H9 (cell line): ENCODE measurements around the gene NPC1. TPM values are rescaled to one million over a fixed set of nuclear protein-coding genes. Genes with fewer than 3 reads are reported as not detected.

Experiments
- DNase-seq: peaks from one replicate; pipeline ENCODE4 v3.0.0-alpha.2; 2017
- H2AFZ ChIP-seq: one replicate; pipeline ENCODE4 v1.6.1; 2013; ENCODE audit warnings: mild to moderate bottlenecking, low read length, control low read depth, moderate library complexity
- H2AK5ac ChIP-seq: 2 replicates; pipeline ENCODE4 v1.6.1; 2013; ENCODE audit warnings: low read length, control low read depth, mixed read lengths; ENCODE audit not compliant: insufficient read length
- H2BK120ac ChIP-seq: one replicate; pipeline ENCODE4 v1.6.1; 2013; ENCODE audit warnings: low read depth, mild to moderate bottlenecking, low read length, control low read depth, inconsistent platforms; ENCODE audit not compliant: poor library complexity, severe bottlenecking
- H2BK12ac ChIP-seq: 2 replicates; pipeline ENCODE4 v1.6.1; 2013; ENCODE audit warnings: low read length, control low read depth, mixed read lengths, low read depth; ENCODE audit not compliant: insufficient read length
- H2BK15ac ChIP-seq: 2 replicates; pipeline ENCODE4 v1.6.1; 2013; ENCODE audit warnings: low read depth, low read length, control low read depth
- H2BK20ac ChIP-seq: one replicate; pipeline ENCODE4 v1.6.1; 2013; ENCODE audit warnings: low read depth, mild to moderate bottlenecking, low read length, control low read depth, inconsistent platforms; ENCODE audit not compliant: poor library complexity, severe bottlenecking
- H2BK5ac ChIP-seq: 2 replicates; pipeline ENCODE4 v1.6.1; 2013; ENCODE audit warnings: low read length, control low read depth, mixed read lengths; ENCODE audit not compliant: insufficient read length
- H3K14ac ChIP-seq: 2 replicates; pipeline ENCODE4 v1.6.1; 2013; ENCODE audit warnings: low read length, control low read depth; ENCODE audit not compliant: insufficient read depth
- H3K18ac ChIP-seq: 2 replicates; pipeline ENCODE4 v1.6.1; 2013; ENCODE audit warnings: low read depth, mild to moderate bottlenecking, mixed read lengths, low read length, control low read depth; ENCODE audit not compliant: insufficient read length
- H3K23ac ChIP-seq: 2 replicates; pipeline ENCODE4 v1.6.1; 2013; ENCODE audit warnings: low read length, control low read depth, mixed read lengths, low read depth; ENCODE audit not compliant: insufficient read length
- H3K23me2 ChIP-seq: 2 replicates; pipeline ENCODE4 v1.6.1; 2013; ENCODE audit warnings: low read depth, mild to moderate bottlenecking, mixed read lengths, low read length, control low read depth; ENCODE audit not compliant: insufficient read length, poor library complexity, severe bottlenecking
- H3K27ac ChIP-seq: 2 replicates; pipeline ENCODE4 v1.5.1; 2013; ENCODE audit warnings: low read length, control low read depth, mixed read lengths, low read depth; ENCODE audit not compliant: insufficient read length
- H3K27me3 ChIP-seq: 2 replicates; pipeline ENCODE4 v1.6.1; 2013; ENCODE audit warnings: low read length, control low read depth, inconsistent platforms; ENCODE audit not compliant: insufficient read depth
- H3K4ac ChIP-seq: 2 replicates; pipeline ENCODE4 v1.6.1; 2013; ENCODE audit warnings: low read depth, mild to moderate bottlenecking, control low read depth, inconsistent platforms, low read length, moderate library complexity
- H3K4me1 ChIP-seq: 2 replicates; pipeline ENCODE4 v1.6.1; 2013; ENCODE audit warnings: low read length, control low read depth, inconsistent platforms; ENCODE audit not compliant: insufficient read depth
- H3K4me2 ChIP-seq: 2 replicates; pipeline ENCODE4 v1.6.1; 2013; ENCODE audit warnings: low read length, control low read depth, mixed read lengths; ENCODE audit not compliant: insufficient read length, insufficient read depth
- H3K56ac ChIP-seq: 2 replicates; pipeline ENCODE4 v1.6.1; 2013; ENCODE audit warnings: low read depth, mild to moderate bottlenecking, mixed read lengths, low read length, control low read depth; ENCODE audit not compliant: insufficient read length
- H3K79me1 ChIP-seq: 2 replicates; pipeline ENCODE4 v1.6.1; 2013; ENCODE audit warnings: low read depth, mild to moderate bottlenecking, moderate library complexity, low read length, control low read depth, inconsistent platforms; ENCODE audit not compliant: insufficient read depth, poor library complexity, severe bottlenecking
- H3K79me2 ChIP-seq: 2 replicates; pipeline ENCODE4 v1.6.1; 2013; ENCODE audit warnings: low read length, control low read depth, inconsistent platforms; ENCODE audit not compliant: insufficient read depth
- H3K9ac ChIP-seq: 2 replicates; pipeline ENCODE4 v1.6.1; 2013; ENCODE audit warnings: low read length, control low read depth, mixed read lengths; ENCODE audit not compliant: insufficient read length; ENCODE audit errors: extremely low read depth
- H3K9me3 ChIP-seq: one replicate; pipeline ENCODE4 v1.6.1; 2013; ENCODE audit warnings: low read depth, low read length, inconsistent platforms; ENCODE audit not compliant: control insufficient read depth
- H3T11ph ChIP-seq: one replicate; pipeline ENCODE4 v1.6.1; 2013; ENCODE audit warnings: mild to moderate bottlenecking, low read length, control low read depth, inconsistent platforms
- H4K20me1 ChIP-seq: one replicate; pipeline ENCODE4 v1.6.1; 2013; ENCODE audit not compliant: control insufficient read depth, insufficient read length, insufficient read depth
- H4K5ac ChIP-seq: 2 replicates; pipeline ENCODE4 v1.6.1; 2013; ENCODE audit warnings: low read depth, mild to moderate bottlenecking, mixed read lengths, low read length, control low read depth; ENCODE audit not compliant: insufficient read length
- H4K8ac ChIP-seq: replicated peaks from 2 replicates; pipeline ENCODE4 v1.6.1; 2013; ENCODE audit warnings: low read length, control low read depth, mixed read lengths, low read depth; ENCODE audit not compliant: insufficient read length
- H4K91ac ChIP-seq: 2 replicates; pipeline ENCODE4 v1.6.1; 2013; ENCODE audit warnings: low read depth, mild to moderate bottlenecking, moderate library complexity, mixed read lengths, low read length, control low read depth; ENCODE audit not compliant: insufficient read length
- H3K27ac Mint-ChIP-seq, 3 experiments: 2 replicates in 2 of 3; 3 replicates in 1 of 3; pipeline ENCODE4 v1.8.0; 2020 to 2021; ENCODE audit warnings: mixed read lengths in 3 of 3, mild to moderate bottlenecking in 1 of 3, moderate library complexity in 1 of 3
- H3K27me3 Mint-ChIP-seq: 2 replicates; pipeline ENCODE4 v1.8.0; 2021; ENCODE audit warnings: low read depth, mild to moderate bottlenecking, moderate library complexity, mixed read lengths
- H3K36me3 Mint-ChIP-seq, 3 experiments: 2 replicates in 2 of 3; 3 replicates in 1 of 3; pipeline ENCODE4 v1.8.0; 2020 to 2021; ENCODE audit warnings: low read depth in 3 of 3, mixed read lengths in 3 of 3; ENCODE audit not compliant: insufficient read depth in 1 of 3
- H3K4me1 Mint-ChIP-seq, 2 experiments: 2 replicates each; pipeline ENCODE4 v1.8.0; 2020; ENCODE audit warnings: mixed read lengths in 2 of 2
- H3K4me3 Mint-ChIP-seq, 2 experiments: 2 replicates in 1 of 2; 3 replicates in 1 of 2; pipeline ENCODE4 v1.8.0; 2020 to 2021; ENCODE audit warnings: mild to moderate bottlenecking in 2 of 2, mixed read lengths in 2 of 2, moderate library complexity in 1 of 2
- H3K9me3 Mint-ChIP-seq, 2 experiments: 2 replicates in 1 of 2; 3 replicates in 1 of 2; pipeline ENCODE4 v1.8.0; 2020; ENCODE audit warnings: mild to moderate bottlenecking in 2 of 2, mixed read lengths in 2 of 2, moderate library complexity in 1 of 2
- CTCF ChIP-seq: fragments of 200-600 bp; sonication (generic); conservative IDR thresholded peaks from 3 replicates; pipeline ENCODE4 v1.8.0; 2021; ENCODE audit warnings: antibody characterized with exemption, mild to moderate bottlenecking
- WGBS: extraction: QIAGEN DNeasy Blood & Tissue Kit; methylation state at CpG from one replicate; pipeline ENCODE4 v1.1.7; 2013; ENCODE audit warnings: missing lambda C conversion rate, low lambda C conversion rate, mixed read lengths; ENCODE audit not compliant: insufficient read length; ENCODE audit errors: extremely low coverage; 5-methylcytosine and 5-hydroxymethylcytosine counted together
- total RNA-seq: library from RNA; stranded (reverse); gene quantifications from 2 replicates; pipeline ENCODE4 v1.2.1, GENCODE V29; 2021

NPC1 gene
- total RNA-seq, 1 experiment from 2014 or later: 24.2 TPM

- Histone ChIP-seq H4K20me1 (no peaks in the 10 kb centered on the region), H3K56ac (no peak overlapping the region), H4K5ac (no peak overlapping the region), H3K23ac (no peak overlapping the region), H2AK5ac (no peak overlapping the region), H3K79me2 (peaks cover 9% of the 10 kb centered on the region; the same call in 1 of the 2 replicates), H3K79me1 (no peaks in the 10 kb centered on the region), H3K9ac (no peak overlapping the region), H4K8ac (no peak overlapping the region), H2BK20ac (no peak overlapping the region), H2BK12ac (no peak overlapping the region), H3T11ph (no peak overlapping the region), H2BK5ac (no peak overlapping the region), H3K14ac (no peak overlapping the region), H2AFZ (no peak overlapping the region), H3K27ac (no peak overlapping the region), H3K4me2 (no peak overlapping the region), H4K91ac (no peak overlapping the region), H3K23me2 (peaks cover 8% of the 10 kb centered on the region), H3K4me1 (peaks cover 3% of the 10 kb centered on the region; the same call in 1 of the 2 replicates), H3K18ac (no peak overlapping the region), H2BK120ac (no peak overlapping the region), H3K27me3 (no peaks in the 10 kb centered on the region), H2BK15ac (no peak overlapping the region), H3K9me3 (no peaks in the 10 kb centered on the region), H3K4ac (no peak overlapping the region)
- Mint-ChIP-seq H3K27ac (no peak overlapping the region), H3K27me3 (peaks cover 5% of the 10 kb centered on the region), H3K4me1 (peaks cover 20 to 24% of the 10 kb centered on the region in 2 experiments), H3K4me3 (no peak overlapping the region), H3K36me3 (peaks cover 0 to 2% (median 0%) of the 10 kb centered on the region in 3 experiments; a peak in 1 of 7 replicates), H3K9me3 (no peaks in the 10 kb centered on the region)
- no CpG with 5 or more reads among the region's 11 CpGs for WGBS
- peak; percentile 41 for DNase-seq
- TF ChIP-seq CTCF: no peak
Observed at GRCh38 chr18:23588836-23589560, 2.7 kb upstream of the NPC1 start.
